NCI-H446 treated with DMSO at 0.1 percent for 48 hours (cell line): ENCODE data around the gene NRXN2.

Experiments used
- DNase-seq: peaks from one replicate; lab custom pipeline; 2025; lab: John Stamatoyannopoulos, UW

The NRXN2 gene

DNA sequence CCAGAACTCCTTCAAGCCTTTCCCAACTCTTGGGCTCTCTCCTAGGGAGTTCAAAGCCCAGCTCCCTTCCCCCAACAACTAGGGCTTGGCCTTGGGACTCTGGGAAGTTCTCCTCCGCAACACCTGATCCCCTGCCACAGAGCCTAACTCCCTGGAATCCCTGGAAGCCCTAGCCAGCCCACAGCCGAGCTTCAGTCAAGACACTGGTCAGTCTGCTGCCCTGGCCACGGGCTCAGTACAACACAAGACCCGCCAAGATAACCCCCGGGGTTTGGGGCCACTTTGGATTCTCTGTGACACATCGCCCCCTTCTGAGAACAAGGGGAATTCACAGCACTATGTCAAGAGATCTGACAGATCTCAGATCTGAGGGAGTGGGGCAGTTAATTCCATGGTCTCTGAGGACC lies 73.7 kb downstream of the NRXN2 start:
- no peak for DNase-seq

GRCh38 chr11:64648551-64648950 lies 74.4 kb downstream of the NRXN2 start:
- DNase-seq: no peak

DNA sequence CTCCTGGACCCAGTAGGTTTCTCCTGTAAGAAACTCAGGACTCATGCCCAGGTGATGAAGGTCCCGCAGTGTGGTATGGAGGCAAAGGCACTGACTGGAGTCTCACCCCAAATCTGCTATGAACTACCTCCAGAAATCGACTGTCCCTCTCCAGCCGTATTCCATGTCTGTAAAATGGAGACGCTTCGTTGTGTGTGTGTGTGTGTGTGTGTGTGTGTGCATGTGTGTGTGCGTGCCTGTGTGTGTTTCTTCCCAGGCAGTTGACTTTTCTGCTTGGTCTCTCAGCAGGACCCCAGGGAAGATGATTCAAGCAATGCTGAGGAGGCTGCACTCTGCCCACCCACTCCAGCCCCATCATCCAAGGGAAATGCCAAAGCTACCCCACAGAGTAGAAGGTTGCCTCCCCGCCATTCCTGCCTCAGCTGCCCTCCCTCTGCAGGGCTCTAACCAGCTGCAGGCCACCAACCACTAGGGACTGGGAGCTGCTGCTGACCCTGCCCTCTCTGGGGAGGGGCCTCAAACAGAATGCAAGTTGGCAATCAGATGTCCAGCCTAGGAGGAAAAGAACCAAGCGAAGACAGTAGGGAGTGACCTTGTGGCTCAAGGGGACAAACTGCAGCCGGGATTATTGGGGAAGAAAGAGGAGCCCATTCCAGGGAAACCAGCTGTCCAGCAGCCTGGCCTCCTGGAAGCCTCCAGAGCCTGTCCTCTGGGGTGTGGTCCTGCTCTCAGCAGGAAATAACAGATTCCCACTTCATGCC lies 75.8 kb downstream of the NRXN2 start:
- DNase-seq: no peak

- DNase-seq: no peak
Measured at GRCh38 chr11:64644647-64645275, 78.2 kb downstream of the NRXN2 start.

- no peak for DNase-seq
Measured at GRCh38 chr11:64643920-64644646, 78.9 kb downstream of the NRXN2 start.

- no peak for DNase-seq
Measured at GRCh38 chr11:64643256-64643881, 79.6 kb downstream of the NRXN2 start.

- no peak for DNase-seq
Measured at GRCh38 chr11:64642871-64643255, 80.1 kb downstream of the NRXN2 start.

DNA sequence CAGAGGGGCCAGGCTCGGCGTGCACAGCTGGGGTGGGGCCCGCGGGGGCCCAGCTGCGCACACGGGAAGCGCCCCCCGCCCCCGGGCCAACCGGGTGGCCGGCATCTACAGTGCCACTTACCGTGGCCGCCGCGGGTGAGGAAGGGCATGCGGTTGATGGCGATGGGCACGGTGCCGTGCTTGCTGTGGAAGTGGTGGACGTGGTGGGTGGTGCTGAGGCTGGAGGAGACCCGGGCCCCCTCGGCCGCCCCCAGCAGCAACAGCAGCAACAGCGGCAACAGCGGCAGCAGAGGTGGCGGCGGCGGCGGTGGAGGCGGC lies 80.6 kb downstream of the NRXN2 start:
- no peak for DNase-seq

- no peak for DNase-seq
Measured at GRCh38 chr11:64641596-64642417, 81.2 kb downstream of the NRXN2 start.

DNA sequence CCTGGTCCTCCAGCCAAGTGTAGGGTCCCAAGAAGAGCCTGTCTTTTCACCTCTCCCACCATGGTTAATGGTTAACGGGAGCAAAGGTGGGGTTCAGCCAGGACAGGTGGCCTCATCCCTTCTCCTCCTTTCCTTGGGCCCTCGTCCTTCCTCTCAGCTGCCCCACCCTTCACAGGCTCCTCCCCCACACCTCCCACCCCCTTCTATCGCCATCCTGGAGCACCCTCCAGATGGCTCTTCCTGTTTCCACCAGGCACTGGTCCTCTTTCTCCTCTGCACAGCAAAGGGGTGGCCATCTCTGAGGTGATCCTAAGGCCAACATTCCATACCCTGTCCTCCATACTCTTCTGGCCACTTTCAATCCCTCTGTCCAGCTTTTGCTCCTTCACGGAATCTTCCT lies 83.1 kb downstream of the NRXN2 start:
- no peak for DNase-seq

- no peak for DNase-seq
Measured at GRCh38 chr11:64638829-64639228, 84.2 kb downstream of the NRXN2 start.

DNA sequence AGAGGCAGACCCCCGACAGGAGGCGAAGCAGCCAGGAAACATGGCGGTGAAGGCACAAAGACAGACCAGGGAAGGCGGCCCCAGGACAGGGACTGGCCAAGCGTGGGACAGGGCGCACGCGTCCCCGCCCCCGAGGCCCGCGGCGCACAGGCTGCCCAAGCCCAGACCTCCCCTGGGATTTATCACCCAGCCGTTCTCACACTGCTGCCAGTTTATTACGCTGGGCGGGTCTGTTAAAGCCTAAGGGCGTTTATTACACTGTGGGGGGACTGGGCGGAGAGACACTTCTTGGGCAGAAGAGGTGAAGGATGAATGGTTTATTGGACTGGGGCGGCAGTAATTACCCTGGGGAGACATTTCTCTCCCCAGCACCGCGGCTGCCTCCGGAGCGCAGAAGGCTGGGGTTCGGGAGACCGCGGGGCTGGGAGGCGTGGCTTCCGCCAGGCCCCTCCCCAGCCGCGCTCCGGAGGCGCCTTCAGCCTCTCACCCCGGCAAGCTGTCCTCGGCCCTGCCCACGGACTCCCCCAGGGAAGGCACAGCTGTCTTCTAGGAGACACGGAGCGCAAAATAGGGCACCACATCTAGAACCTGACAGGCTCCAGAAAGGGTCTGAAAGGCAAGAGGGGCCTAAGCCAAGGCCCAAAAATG lies 84.9 kb downstream of the NRXN2 start:
- no peak for DNase-seq

GRCh38 chr11:64637334-64638017 lies 85.5 kb downstream of the NRXN2 start:
- DNase-seq: no peak

DNA sequence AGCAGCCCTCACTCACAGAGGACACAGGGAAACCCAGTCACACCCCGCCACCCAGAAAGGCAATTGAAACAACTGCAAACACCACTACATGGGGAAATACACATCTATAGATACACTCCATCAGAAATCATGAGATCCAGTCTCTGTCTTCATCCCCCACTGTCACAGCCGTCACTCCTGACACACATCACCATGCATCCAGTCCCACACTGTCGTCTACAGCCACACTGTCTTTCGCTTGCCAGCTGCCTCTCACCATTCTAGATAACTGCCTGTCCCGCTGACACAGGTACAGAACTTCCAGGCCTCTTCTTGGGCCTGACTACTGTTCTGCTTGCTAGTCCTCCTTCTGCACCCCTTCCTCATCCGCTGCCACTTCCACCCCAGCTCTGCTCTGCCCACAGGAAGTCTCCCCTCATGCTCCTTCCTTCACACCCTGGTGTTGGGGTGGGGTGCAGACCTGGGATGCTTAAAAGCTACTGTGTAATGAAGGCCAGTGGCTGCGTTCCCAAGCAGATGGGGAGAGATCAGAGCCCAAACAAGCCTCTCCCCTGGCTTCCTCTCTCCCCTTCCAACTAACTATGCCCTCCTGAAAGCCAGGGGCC lies 89.3 kb downstream of the NRXN2 start:
- DNase-seq: no peak

DNA sequence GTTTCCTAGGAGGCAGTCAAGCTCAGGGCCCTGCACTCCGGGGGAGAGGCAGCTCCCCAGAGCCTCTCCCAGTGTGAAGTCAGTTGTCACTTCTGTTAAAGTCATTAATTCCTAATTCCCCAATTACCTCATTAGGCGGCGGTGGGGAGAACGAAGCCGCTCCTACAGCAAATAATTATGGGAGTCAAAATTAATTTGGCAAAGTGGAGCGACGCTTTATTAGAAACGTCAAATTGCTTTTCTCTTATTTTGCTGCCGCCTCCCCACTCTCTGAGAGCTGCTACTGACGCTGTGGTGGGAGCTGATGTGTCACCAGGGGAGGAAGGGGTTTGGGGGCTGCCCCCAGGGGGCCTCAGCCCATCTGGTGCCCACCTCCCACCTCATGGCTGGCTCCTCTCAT lies 90.3 kb downstream of the NRXN2 start:
- DNase-seq: no peak

DNA sequence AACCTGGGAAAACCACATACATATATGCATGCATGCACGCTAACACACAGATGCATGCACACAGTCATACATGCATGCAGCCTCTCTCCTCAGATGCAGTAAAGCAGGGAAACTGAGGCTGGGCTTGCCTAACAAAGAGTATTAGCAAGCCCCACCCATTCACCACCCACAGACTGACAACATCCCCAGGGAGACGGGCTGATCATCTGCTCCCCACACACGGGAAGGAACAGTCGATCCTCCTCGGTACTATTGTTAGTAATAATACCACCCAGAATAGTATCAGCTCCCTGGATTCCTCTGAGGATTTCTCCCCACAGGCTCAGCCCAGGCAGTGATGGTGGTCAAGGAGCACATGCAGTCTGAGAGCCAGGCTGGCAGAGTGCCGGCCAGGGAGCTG lies 90.8 kb downstream of the NRXN2 start:
- no peak for DNase-seq

- DNase-seq: no peak
Measured at GRCh38 chr11:64631675-64632074, 91.3 kb downstream of the NRXN2 start.

GRCh38 chr11:64629796-64630562 lies 93.0 kb downstream of the NRXN2 start:
- DNase-seq: no peak

DNA sequence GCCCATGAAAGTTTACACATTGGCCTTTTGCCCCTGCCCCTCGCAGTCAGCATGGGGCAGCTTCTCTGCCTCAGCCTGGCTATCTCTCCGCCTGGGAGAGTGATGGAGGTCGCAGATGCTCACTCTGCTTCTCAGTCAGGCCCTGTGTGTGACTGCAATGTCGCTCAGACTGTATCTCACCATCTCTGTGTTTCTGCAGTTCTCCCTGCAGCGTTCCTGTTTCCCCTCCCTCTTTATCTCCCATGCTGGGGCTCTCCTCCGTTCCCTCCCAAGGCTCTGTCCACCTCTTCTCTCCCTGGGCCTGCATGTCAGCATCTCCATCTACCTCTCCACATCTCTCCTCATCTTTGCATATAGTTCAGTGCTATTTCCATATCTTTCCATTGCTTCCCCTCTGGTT lies 93.9 kb downstream of the NRXN2 start:
- DNase-seq: no peak

- no peak for DNase-seq
Measured at GRCh38 chr11:64628596-64628995, 94.4 kb downstream of the NRXN2 start.
